Bronchial epithelial cell (primary cell): ENCODE measurements around the gene GRK1. TPM values are rescaled to one million over a fixed set of nuclear protein-coding genes. Genes with fewer than 3 reads are reported as not detected.

Experiments used
- DNase-seq: peaks from one replicate; pipeline ENCODE4 v3.0.0-alpha.2; 2010; ENCODE audit warnings: low read depth
- FAIRE-seq: peaks from 2 replicates; lab custom pipeline; 2011; peaks lifted over from hg19 to GRCh38; lab: Jason Lieb, UNC
- H3K27me3 ChIP-seq: 2 replicates; pipeline ENCODE4 v1.5.1; 2011; ENCODE audit warnings: low read length; ENCODE audit not compliant: control insufficient read depth, insufficient read depth
- H3K36me3 ChIP-seq: 2 replicates; pipeline ENCODE4 v1.5.1; 2011; ENCODE audit warnings: low read length; ENCODE audit not compliant: control insufficient read depth, insufficient read depth
- H3K4me3 ChIP-seq: 2 replicates; pipeline ENCODE4 v1.5.1; 2011; ENCODE audit warnings: mild to moderate bottlenecking, low read depth, low read length, control low read depth
- total RNA-seq: library from RNA; depleted of rRNA; stranded (reverse); fragments of >200 nt; gene quantifications from 2 replicates; pipeline ENCODE4 v1.2.1, GENCODE V29; 2014
- TF ChIP-seq, protein P1 (sequence below): IDR thresholded peaks from 2 replicates; pipeline ENCODE4 v1.5.1; 2011; ENCODE audit warnings: mild to moderate bottlenecking, moderate library complexity, low read length, control low read depth, inconsistent platforms; ENCODE audit not compliant: insufficient read depth, severe bottlenecking

Gene GRK1
- total RNA-seq, 1 donor from 2014 or later, result not detected

- no peak for DNase-seq
- Histone ChIP-seq H3K36me3 (no peaks in the 10 kb centered on the region), H3K27me3 (no peaks in the 10 kb centered on the region), H3K4me3 (no peak overlapping the region)
- TF ChIP-seq, protein P1, sequence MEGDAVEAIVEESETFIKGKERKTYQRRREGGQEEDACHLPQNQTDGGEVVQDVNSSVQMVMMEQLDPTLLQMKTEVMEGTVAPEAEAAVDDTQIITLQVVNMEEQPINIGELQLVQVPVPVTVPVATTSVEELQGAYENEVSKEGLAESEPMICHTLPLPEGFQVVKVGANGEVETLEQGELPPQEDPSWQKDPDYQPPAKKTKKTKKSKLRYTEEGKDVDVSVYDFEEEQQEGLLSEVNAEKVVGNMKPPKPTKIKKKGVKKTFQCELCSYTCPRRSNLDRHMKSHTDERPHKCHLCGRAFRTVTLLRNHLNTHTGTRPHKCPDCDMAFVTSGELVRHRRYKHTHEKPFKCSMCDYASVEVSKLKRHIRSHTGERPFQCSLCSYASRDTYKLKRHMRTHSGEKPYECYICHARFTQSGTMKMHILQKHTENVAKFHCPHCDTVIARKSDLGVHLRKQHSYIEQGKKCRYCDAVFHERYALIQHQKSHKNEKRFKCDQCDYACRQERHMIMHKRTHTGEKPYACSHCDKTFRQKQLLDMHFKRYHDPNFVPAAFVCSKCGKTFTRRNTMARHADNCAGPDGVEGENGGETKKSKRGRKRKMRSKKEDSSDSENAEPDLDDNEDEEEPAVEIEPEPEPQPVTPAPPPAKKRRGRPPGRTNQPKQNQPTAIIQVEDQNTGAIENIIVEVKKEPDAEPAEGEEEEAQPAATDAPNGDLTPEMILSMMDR, result no peak
- no peak for FAIRE-seq
Measured at GRCh38 chr13:113746143-113746525, 79.1 kb downstream of the GRK1 start.

- DNase-seq (no peak), FAIRE-seq (no peak)
- Histone ChIP-seq H3K4me3 (no peak overlapping the region), H3K36me3 (no peaks in the 10 kb centered on the region), H3K27me3 (no peaks in the 10 kb centered on the region)
- TF ChIP-seq, protein P1, result no peak
Measured at GRCh38 chr13:113746671-113747070, 79.7 kb downstream of the GRK1 start.

- TF ChIP-seq, protein P1, result no peak
- no peaks in the 10 kb centered on the region for H3K36me3 ChIP-seq
- FAIRE-seq, result no peak
Measured at GRCh38 chr13:113747291-113747833, 80.3 kb downstream of the GRK1 start.

DNA sequence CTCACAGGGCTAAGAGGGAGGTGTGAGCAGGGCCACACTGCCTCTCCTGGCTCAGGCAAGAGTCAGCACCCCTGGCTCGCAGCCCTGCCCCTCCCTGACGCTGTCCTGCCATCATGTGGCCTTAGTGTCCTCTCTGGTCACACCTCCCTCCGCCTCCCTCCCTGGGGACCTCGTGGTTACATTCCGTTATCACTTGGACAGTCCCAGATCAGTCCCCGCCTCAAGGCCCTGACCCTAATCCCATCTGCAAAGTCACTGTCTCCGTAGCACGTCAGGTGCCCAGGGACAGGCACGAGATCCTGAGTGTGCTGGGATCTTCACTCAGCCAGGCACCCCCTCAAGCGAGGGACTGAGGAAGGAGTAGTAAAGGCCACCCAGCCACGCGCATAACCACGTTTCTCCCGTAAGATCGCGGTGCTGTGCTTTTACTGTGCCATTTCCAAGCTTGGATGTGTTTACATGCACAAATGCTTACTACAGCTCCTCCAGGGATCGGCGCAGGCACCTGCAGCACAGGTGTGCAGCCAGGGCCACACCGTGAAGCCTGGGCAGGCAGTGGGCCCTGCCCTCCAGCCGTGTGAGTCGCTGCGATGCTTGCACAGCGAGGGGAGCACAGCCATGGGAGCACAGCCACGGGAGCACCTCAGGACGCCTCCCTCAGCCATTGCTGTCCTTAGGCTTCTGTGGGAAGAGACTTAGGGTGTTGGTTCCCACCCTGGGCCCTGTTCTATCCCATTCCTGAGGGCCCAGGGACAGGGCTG, 81.3 kb downstream of the GRK1 start:
- Histone ChIP-seq H3K27me3 (no peaks in the 10 kb centered on the region), H3K36me3 (no peaks in the 10 kb centered on the region), H3K4me3 (no peak overlapping the region)
- no peak for FAIRE-seq
- TF ChIP-seq, protein P1, result no peak
- DNase-seq, result no peak

More at GRCh38 chr13:113747291-113747833, 80.3 kb downstream of the GRK1 start:
- Histone ChIP-seq H3K27me3 (no peaks in the 10 kb centered on the region), H3K4me3 (no peak overlapping the region)
- DNase-seq, result no peak

- Histone ChIP-seq H3K4me3 (no peak overlapping the region), H3K27me3 (no peaks in the 10 kb centered on the region), H3K36me3 (no peaks in the 10 kb centered on the region)
- DNase-seq (no peak), FAIRE-seq (no peak)
- TF ChIP-seq, protein P1, result no peak
Measured at GRCh38 chr13:113748862-113749451, 81.9 kb downstream of the GRK1 start.
